Measurements from ENCODE around the gene FANCE.
"Not testable (repeated sequence)": the region's sequence is repeated elsewhere in the genome, so short reads cannot be mapped to it uniquely, and the experiment has no call there.

FANCE gene

GRCh38 chr6:35452183-35453090, at the start of gene FANCE:
TSS of gene FANCE (plus strand) at chr6:35452338. CDS start at chr6:35452546, 208 bp downstream.
- no peak for DNase-seq

- DNase-seq: no peak
Measured at GRCh38 chr6:35402856-35403191, 49.3 kb upstream of the FANCE start.

- no peak for DNase-seq
Measured at GRCh38 chr6:35403544-35404442, 48.3 kb upstream of the FANCE start.

- DNase-seq: no peak
Measured at GRCh38 chr6:35406711-35407485, 45.2 kb upstream of the FANCE start.

- no peak for DNase-seq
Measured at GRCh38 chr6:35409245-35409644, 42.9 kb upstream of the FANCE start.

GRCh38 chr6:35410131-35410530, 42.0 kb upstream of the FANCE start:
- DNase-seq: no peak

GRCh38 chr6:35411066-35411465, 41.1 kb upstream of the FANCE start:
- DNase-seq: no peak

GRCh38 chr6:35412102-35412501, 40.0 kb upstream of the FANCE start:
- no peak for DNase-seq

- DNase-seq: no peak
Measured at GRCh38 chr6:35413911-35414310, 38.2 kb upstream of the FANCE start.

- peak; percentile 47 for DNase-seq
Measured at GRCh38 chr6:35415065-35415891, 36.9 kb upstream of the FANCE start.

GRCh38 chr6:35417979-35418661, 34.0 kb upstream of the FANCE start:
- DNase-seq: no peak

GRCh38 chr6:35419417-35419816, 32.7 kb upstream of the FANCE start:
- no peak for DNase-seq

GRCh38 chr6:35419961-35420360, 32.2 kb upstream of the FANCE start:
- DNase-seq: no peak

GRCh38 chr6:35425284-35425683, 26.9 kb upstream of the FANCE start:
- DNase-seq: no peak

- DNase-seq: no peak
Measured at GRCh38 chr6:35426074-35426473, 26.1 kb upstream of the FANCE start.

- no peak for DNase-seq
Measured at GRCh38 chr6:35427435-35427834, 24.7 kb upstream of the FANCE start.

GRCh38 chr6:35427851-35428321, 24.3 kb upstream of the FANCE start:
- no peak for DNase-seq

GRCh38 chr6:35428421-35429149, 23.6 kb upstream of the FANCE start:
- DNase-seq: no peak

GRCh38 chr6:35429463-35429862, 22.7 kb upstream of the FANCE start:
- DNase-seq: no peak

- no peak for DNase-seq
Measured at GRCh38 chr6:35432291-35432690, 19.8 kb upstream of the FANCE start.

GRCh38 chr6:35432702-35433101, 19.4 kb upstream of the FANCE start:
- not testable (repeated sequence) for DNase-seq
